Measurements from ENCODE around the gene FIGLA.
"Not testable (repeated sequence)": the region's sequence is repeated elsewhere in the genome, so short reads cannot be mapped to it uniquely, and the experiment has no call there.

The FIGLA gene

GRCh38 chr2:70808983-70809958, 18.8 kb upstream of the FIGLA start:
- H3K4me3 ChIP-seq (ENCODE audit: insufficient read depth, low read depth, low read length): no peak overlapping the region

GRCh38 chr2:70807828-70808118, 17.3 kb upstream of the FIGLA start:
- no peak overlapping the region for H3K4me3 ChIP-seq (ENCODE audit: insufficient read depth, low read depth, low read length)
- H3K27ac ChIP-seq (ENCODE audit: insufficient read depth, low read depth, low read length, poor library complexity, severe bottlenecking): no peak overlapping the region
- WGBS, 2 experiments: 97 to 98% methylated on average over 4 of the region's 4 CpGs
- no peaks in the 10 kb centered on the region for H3K9me3 ChIP-seq (ENCODE audit: control insufficient read depth, low read length)
- H3K36me3 ChIP-seq (ENCODE audit: control insufficient read depth, insufficient read depth, low read length): no peaks in the 10 kb centered on the region
- no peaks in the 10 kb centered on the region for H3K4me1 ChIP-seq (ENCODE audit: control insufficient read depth, insufficient read depth, low read length)
- H3K27me3 ChIP-seq (ENCODE audit: control insufficient read depth, insufficient read depth, low read length, poor library complexity, severe bottlenecking): no peaks in the 10 kb centered on the region

More at GRCh38 chr2:70808983-70809958, 18.8 kb upstream of the FIGLA start:
- Histone ChIP-seq H3K9me3 (ENCODE audit: control insufficient read depth, low read length) (no peaks in the 10 kb centered on the region), H3K27ac (ENCODE audit: insufficient read depth, low read depth, low read length, poor library complexity, severe bottlenecking) (no peak overlapping the region), H3K27me3 (ENCODE audit: control insufficient read depth, insufficient read depth, low read length, poor library complexity, severe bottlenecking) (no peaks in the 10 kb centered on the region), H3K4me1 (ENCODE audit: control insufficient read depth, insufficient read depth, low read length) (no peaks in the 10 kb centered on the region), H3K36me3 (ENCODE audit: control insufficient read depth, insufficient read depth, low read length) (no peaks in the 10 kb centered on the region)
- WGBS, 2 experiments: 92 to 95% methylated on average over 12 of the region's 12 CpGs

- Histone ChIP-seq H3K36me3 (ENCODE audit: control insufficient read depth, insufficient read depth, low read length) (no peaks in the 10 kb centered on the region), H3K4me1 (ENCODE audit: control insufficient read depth, insufficient read depth, low read length) (no peaks in the 10 kb centered on the region), H3K27ac (ENCODE audit: insufficient read depth, low read depth, low read length, poor library complexity, severe bottlenecking) (no peak overlapping the region), H3K27me3 (ENCODE audit: control insufficient read depth, insufficient read depth, low read length, poor library complexity, severe bottlenecking) (no peaks in the 10 kb centered on the region), H3K4me3 (ENCODE audit: insufficient read depth, low read depth, low read length) (no peak overlapping the region), H3K9me3 (ENCODE audit: control insufficient read depth, low read length) (no peaks in the 10 kb centered on the region)
- WGBS, 2 experiments: 94 to 95% methylated on average over 6 of the region's 6 CpGs
Measured at GRCh38 chr2:70807102-70807827, 16.8 kb upstream of the FIGLA start.

- H3K27ac ChIP-seq (ENCODE audit: insufficient read depth, low read depth, low read length, poor library complexity, severe bottlenecking): no peak overlapping the region
- H3K4me1 ChIP-seq (ENCODE audit: control insufficient read depth, insufficient read depth, low read length): no peaks in the 10 kb centered on the region
- no peaks in the 10 kb centered on the region for H3K27me3 ChIP-seq (ENCODE audit: control insufficient read depth, insufficient read depth, low read length, poor library complexity, severe bottlenecking)
- 87 to 92% methylated on average over 6 of the region's 6 CpGs for WGBS, 2 experiments
- no peaks in the 10 kb centered on the region for H3K9me3 ChIP-seq (ENCODE audit: control insufficient read depth, low read length)
- no peaks in the 10 kb centered on the region for H3K36me3 ChIP-seq (ENCODE audit: control insufficient read depth, insufficient read depth, low read length)
- H3K4me3 ChIP-seq (ENCODE audit: insufficient read depth, low read depth, low read length): no peak overlapping the region
Measured at GRCh38 chr2:70806620-70807019, 16.2 kb upstream of the FIGLA start.

GRCh38 chr2:70806013-70806412, 15.6 kb upstream of the FIGLA start:
- H3K4me1 ChIP-seq (ENCODE audit: control insufficient read depth, insufficient read depth, low read length): no peaks in the 10 kb centered on the region
- H3K4me3 ChIP-seq (ENCODE audit: insufficient read depth, low read depth, low read length): no peak overlapping the region
- H3K27ac ChIP-seq (ENCODE audit: insufficient read depth, low read depth, low read length, poor library complexity, severe bottlenecking): no peak overlapping the region
- no peaks in the 10 kb centered on the region for H3K36me3 ChIP-seq (ENCODE audit: control insufficient read depth, insufficient read depth, low read length)
- no peaks in the 10 kb centered on the region for H3K9me3 ChIP-seq (ENCODE audit: control insufficient read depth, low read length)
- H3K27me3 ChIP-seq (ENCODE audit: control insufficient read depth, insufficient read depth, low read length, poor library complexity, severe bottlenecking): no peaks in the 10 kb centered on the region
- WGBS, 2 experiments: 89 to 91% methylated on average over 3 to 4 of the region's 5 CpGs

GRCh38 chr2:70801607-70802263, 11.3 kb upstream of the FIGLA start:
- no peak overlapping the region for H3K4me3 ChIP-seq (ENCODE audit: insufficient read depth, low read depth, low read length)
- no peaks in the 10 kb centered on the region for H3K9me3 ChIP-seq (ENCODE audit: control insufficient read depth, low read length)
- WGBS, 2 experiments: 79 to 82% methylated on average over 10 of the region's 10 CpGs
- H3K27ac ChIP-seq (ENCODE audit: insufficient read depth, low read depth, low read length, poor library complexity, severe bottlenecking): no peak overlapping the region
- H3K36me3 ChIP-seq (ENCODE audit: control insufficient read depth, insufficient read depth, low read length): no peaks in the 10 kb centered on the region
- H3K27me3 ChIP-seq (ENCODE audit: control insufficient read depth, insufficient read depth, low read length, poor library complexity, severe bottlenecking): no peaks in the 10 kb centered on the region
- peaks cover 8% of the 10 kb centered on the region for H3K4me1 ChIP-seq (ENCODE audit: control insufficient read depth, insufficient read depth, low read length)

- Histone ChIP-seq H3K9me3 (ENCODE audit: control insufficient read depth, low read length) (no peaks in the 10 kb centered on the region), H3K27me3 (ENCODE audit: control insufficient read depth, insufficient read depth, low read length, poor library complexity, severe bottlenecking) (no peaks in the 10 kb centered on the region), H3K4me1 (ENCODE audit: control insufficient read depth, insufficient read depth, low read length) (peaks cover 19% of the 10 kb centered on the region), H3K27ac (ENCODE audit: insufficient read depth, low read depth, low read length, poor library complexity, severe bottlenecking) (no peak overlapping the region), H3K36me3 (ENCODE audit: control insufficient read depth, insufficient read depth, low read length) (no peaks in the 10 kb centered on the region), H3K4me3 (ENCODE audit: insufficient read depth, low read depth, low read length) (no peak overlapping the region)
- 90 to 91% methylated on average over 2 of the region's 2 CpGs for WGBS, 2 experiments
Measured at GRCh38 chr2:70799706-70800105, 9.3 kb upstream of the FIGLA start.

- H3K27me3 ChIP-seq (ENCODE audit: control insufficient read depth, insufficient read depth, low read length, poor library complexity, severe bottlenecking): peaks cover 11% of the 10 kb centered on the region
- not testable (repeated sequence) for H3K36me3 ChIP-seq (ENCODE audit: control insufficient read depth, insufficient read depth, low read length); H3K9me3 ChIP-seq (ENCODE audit: control insufficient read depth, low read length); H3K27ac ChIP-seq (ENCODE audit: insufficient read depth, low read depth, low read length, poor library complexity, severe bottlenecking); H3K4me3 ChIP-seq (ENCODE audit: insufficient read depth, low read depth, low read length)
- peaks cover 19% of the 10 kb centered on the region for H3K4me1 ChIP-seq (ENCODE audit: control insufficient read depth, insufficient read depth, low read length)
- 86 to 93% methylated on average over 3 of the region's 3 CpGs for WGBS, 2 experiments
Measured at GRCh38 chr2:70797996-70798395, 7.6 kb upstream of the FIGLA start.

- H3K4me3 ChIP-seq (ENCODE audit: insufficient read depth, low read depth, low read length): no peak overlapping the region
- H3K36me3 ChIP-seq (ENCODE audit: control insufficient read depth, insufficient read depth, low read length): no peaks in the 10 kb centered on the region
- WGBS, 2 experiments: 69 to 72% methylated on average over 2 of the region's 2 CpGs
- H3K9me3 ChIP-seq (ENCODE audit: control insufficient read depth, low read length): no peaks in the 10 kb centered on the region
- peaks cover 19% of the 10 kb centered on the region for H3K4me1 ChIP-seq (ENCODE audit: control insufficient read depth, insufficient read depth, low read length)
- peaks cover 15% of the 10 kb centered on the region for H3K27me3 ChIP-seq (ENCODE audit: control insufficient read depth, insufficient read depth, low read length, poor library complexity, severe bottlenecking)
- no peak overlapping the region for H3K27ac ChIP-seq (ENCODE audit: insufficient read depth, low read depth, low read length, poor library complexity, severe bottlenecking)
Measured at GRCh38 chr2:70797506-70797905, 7.1 kb upstream of the FIGLA start.

GRCh38 chr2:70796262-70796661, 5.8 kb upstream of the FIGLA start:
- Histone ChIP-seq H3K36me3 (ENCODE audit: control insufficient read depth, insufficient read depth, low read length) (no peaks in the 10 kb centered on the region), H3K4me1 (ENCODE audit: control insufficient read depth, insufficient read depth, low read length) (peaks cover 19% of the 10 kb centered on the region), H3K27me3 (ENCODE audit: control insufficient read depth, insufficient read depth, low read length, poor library complexity, severe bottlenecking) (peaks cover 28% of the 10 kb centered on the region)

More at GRCh38 chr2:70796262-70796661, 5.8 kb upstream of the FIGLA start:
- 73 to 87% methylated on average over 1 of the region's 1 CpG for WGBS, 2 experiments
- Histone ChIP-seq H3K4me3 (ENCODE audit: insufficient read depth, low read depth, low read length) (no peak overlapping the region), H3K9me3 (ENCODE audit: control insufficient read depth, low read length) (no peaks in the 10 kb centered on the region), H3K27ac (ENCODE audit: insufficient read depth, low read depth, low read length, poor library complexity, severe bottlenecking) (no peak overlapping the region)

Measured in ectodermal cell (in vitro differentiated cells).